Measurements from ENCODE around the gene PRPSAP1.
"Not testable (repeated sequence)": the region's sequence is repeated elsewhere in the genome, so short reads cannot be mapped to it uniquely, and the experiment has no call there.

The PRPSAP1 gene

GRCh38 chr17:76314392-76315227 lies 39.1 kb downstream of the PRPSAP1 start:
- H3K4me3 ChIP-seq (ENCODE audit: low read depth, low read length), result no peak overlapping the region
- DNase-seq (ENCODE audit: low read depth), result no peak
- TF ChIP-seq MAX (IDR thresholded peaks at IDR 0.05; ENCODE audit: low read depth, low read length), result no peak
- TF ChIP-seq POLR2A (IDR thresholded peaks at IDR 0.05; ENCODE audit: extremely low read depth, insufficient read length), result no peak
- no peak for TF ChIP-seq MYC (IDR thresholded peaks at IDR 0.05; ENCODE audit: low read depth, low read length)
- no peak for TF ChIP-seq CTCF (IDR thresholded peaks at IDR 0.05; ENCODE audit: low read depth, low read length)

GRCh38 chr17:76312735-76313134 lies 41.0 kb downstream of the PRPSAP1 start:
- TF ChIP-seq MAX (IDR thresholded peaks at IDR 0.05; ENCODE audit: low read depth, low read length) (no peak), POLR2A (IDR thresholded peaks at IDR 0.05; ENCODE audit: extremely low read depth, insufficient read length) (no peak), CTCF (IDR thresholded peaks at IDR 0.05; ENCODE audit: low read depth, low read length) (no peak), MYC (IDR thresholded peaks at IDR 0.05; ENCODE audit: low read depth, low read length) (no peak)
- H3K4me3 ChIP-seq (ENCODE audit: low read depth, low read length), result no peak overlapping the region
- DNase-seq (ENCODE audit: low read depth), result no peak

- no peak for DNase-seq (ENCODE audit: low read depth)
- no peak for TF ChIP-seq MYC (IDR thresholded peaks at IDR 0.05; ENCODE audit: low read depth, low read length)
- no peak for TF ChIP-seq MAX (IDR thresholded peaks at IDR 0.05; ENCODE audit: low read depth, low read length)
- TF ChIP-seq POLR2A (IDR thresholded peaks at IDR 0.05; ENCODE audit: extremely low read depth, insufficient read length), result no peak
- no peak for TF ChIP-seq CTCF (IDR thresholded peaks at IDR 0.05; ENCODE audit: low read depth, low read length)
- H3K4me3 ChIP-seq (ENCODE audit: low read depth, low read length), result no peak overlapping the region
Observed at GRCh38 chr17:76309461-76309860, 44.3 kb downstream of the PRPSAP1 start.

- no peak for DNase-seq (ENCODE audit: low read depth)
- TF ChIP-seq MAX (IDR thresholded peaks at IDR 0.05; ENCODE audit: low read depth, low read length), result no peak
- TF ChIP-seq CTCF (IDR thresholded peaks at IDR 0.05; ENCODE audit: low read depth, low read length), result no peak
- TF ChIP-seq POLR2A (IDR thresholded peaks at IDR 0.05; ENCODE audit: extremely low read depth, insufficient read length), result no peak
- TF ChIP-seq MYC (IDR thresholded peaks at IDR 0.05; ENCODE audit: low read depth, low read length), result no peak
- no peak within 1 kb of the TSS for H3K4me3 ChIP-seq (ENCODE audit: low read depth, low read length)
Observed at GRCh38 chr17:76307966-76308338, 45.8 kb downstream of the PRPSAP1 start, which contains the start of gene QRICH2. Gene QRICH2 (minus strand): TSS chr17:76308276. CDS start chr17:76307998, 278 bp downstream.

GRCh38 chr17:76307299-76307965 lies 46.3 kb downstream of the PRPSAP1 start:
- DNase-seq (ENCODE audit: low read depth), result no peak
- TF ChIP-seq MYC (IDR thresholded peaks at IDR 0.05; ENCODE audit: low read depth, low read length), result no peak
- no peak for TF ChIP-seq POLR2A (IDR thresholded peaks at IDR 0.05; ENCODE audit: extremely low read depth, insufficient read length)
- TF ChIP-seq MAX (IDR thresholded peaks at IDR 0.05; ENCODE audit: low read depth, low read length), result no peak
- TF ChIP-seq CTCF (IDR thresholded peaks at IDR 0.05; ENCODE audit: low read depth, low read length), result no peak
- H3K4me3 ChIP-seq (ENCODE audit: low read depth, low read length), result no peak overlapping the region

- DNase-seq (ENCODE audit: low read depth); H3K4me3 ChIP-seq (ENCODE audit: low read depth, low read length): not testable (repeated sequence)
Observed at GRCh38 chr17:76305135-76305454, 48.6 kb downstream of the PRPSAP1 start.

Measured in NB4 (cell line).